ENCODE measurements around the gene TTLL3.

TTLL3 gene

GRCh38 chr3:9808345-9809037, 1.6 kb upstream of the TTLL3 start:
- peak; percentile 28 for TF ChIP-seq CTCF (IDR thresholded peaks at IDR 0.05; ENCODE audit: low read depth, low read length)
- no peak for DNase-seq (ENCODE audit: extremely low read depth, low read depth)

- TF ChIP-seq CTCF (IDR thresholded peaks at IDR 0.05; ENCODE audit: low read depth, low read length): no peak
- no peak for DNase-seq (ENCODE audit: extremely low read depth, low read depth)
These were observed 835 bp upstream of the TTLL3 start for GRCh38 chr3:9809239-9809614.

GRCh38 chr3:9810433-9810770, 340 bp downstream of the TTLL3 start:
- TF ChIP-seq CTCF (IDR thresholded peaks at IDR 0.05; ENCODE audit: low read depth, low read length): no peak
- no peak for DNase-seq (ENCODE audit: extremely low read depth, low read depth)

GRCh38 chr3:9810846-9811245, 784 bp downstream of the TTLL3 start:
- TF ChIP-seq CTCF (IDR thresholded peaks at IDR 0.05; ENCODE audit: low read depth, low read length): no peak
- no peak for DNase-seq (ENCODE audit: extremely low read depth, low read depth)

GRCh38 chr3:9812870-9813483, 2.9 kb downstream of the TTLL3 start:
- no peak for DNase-seq (ENCODE audit: extremely low read depth, low read depth)
- no peak for TF ChIP-seq CTCF (IDR thresholded peaks at IDR 0.05; ENCODE audit: low read depth, low read length)

GRCh38 chr3:9815986-9816385, 5.9 kb downstream of the TTLL3 start:
- TF ChIP-seq CTCF (IDR thresholded peaks at IDR 0.05; ENCODE audit: low read depth, low read length): no peak

GRCh38 chr3:9817436-9817835, 7.4 kb downstream of the TTLL3 start:
- TF ChIP-seq CTCF (IDR thresholded peaks at IDR 0.05; ENCODE audit: low read depth, low read length): no peak
- no peak for DNase-seq (ENCODE audit: extremely low read depth, low read depth)

More at GRCh38 chr3:9815986-9816385, 5.9 kb downstream of the TTLL3 start:
- no peak for DNase-seq (ENCODE audit: extremely low read depth, low read depth)
